ENCODE measurements around the gene LSM3. TPM values are rescaled to one million over a fixed set of nuclear protein-coding genes. Genes with fewer than 3 reads are reported as not detected.
A peak's percentile ranks its signal among the peaks of the same experiment; 100 is the strongest.

Gene LSM3
- total RNA-seq, 2 donors from 2014 or later: 15.0 to 15.4 TPM

DNA sequence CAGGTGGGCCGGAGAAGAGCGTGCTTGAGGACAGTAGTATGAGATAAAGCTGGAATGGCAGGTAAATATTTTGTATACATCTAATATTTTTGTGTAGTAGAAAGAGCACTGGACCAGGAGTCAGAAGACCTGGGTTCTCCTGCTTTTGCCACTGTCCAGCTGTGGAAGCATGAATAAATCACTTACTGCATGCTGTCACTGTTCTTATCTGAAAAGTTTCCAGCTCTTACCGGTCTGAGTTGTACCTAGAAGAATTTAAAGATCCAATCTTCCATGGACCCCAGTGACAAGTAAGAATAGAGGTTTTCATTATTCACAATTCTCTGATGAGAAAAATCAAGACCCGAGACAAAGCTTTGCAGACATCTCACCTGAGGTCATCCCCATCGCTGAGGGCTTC, 6.1 kb upstream of the LSM3 start:
- Histone ChIP-seq H3K27ac (no peak overlapping the region), H3K27me3 (no peaks in the 10 kb centered on the region), H3K9me3 (no peaks in the 10 kb centered on the region), H3K4me1 (peaks cover 0 to 10% of the 10 kb centered on the region in 2 donors), H3K36me3 (peaks cover 55% of the 10 kb centered on the region), H3K4me3 (no peak overlapping the region)
- no peak for DNase-seq (ENCODE audit: low spot score)
- TF ChIP-seq, protein P1, sequence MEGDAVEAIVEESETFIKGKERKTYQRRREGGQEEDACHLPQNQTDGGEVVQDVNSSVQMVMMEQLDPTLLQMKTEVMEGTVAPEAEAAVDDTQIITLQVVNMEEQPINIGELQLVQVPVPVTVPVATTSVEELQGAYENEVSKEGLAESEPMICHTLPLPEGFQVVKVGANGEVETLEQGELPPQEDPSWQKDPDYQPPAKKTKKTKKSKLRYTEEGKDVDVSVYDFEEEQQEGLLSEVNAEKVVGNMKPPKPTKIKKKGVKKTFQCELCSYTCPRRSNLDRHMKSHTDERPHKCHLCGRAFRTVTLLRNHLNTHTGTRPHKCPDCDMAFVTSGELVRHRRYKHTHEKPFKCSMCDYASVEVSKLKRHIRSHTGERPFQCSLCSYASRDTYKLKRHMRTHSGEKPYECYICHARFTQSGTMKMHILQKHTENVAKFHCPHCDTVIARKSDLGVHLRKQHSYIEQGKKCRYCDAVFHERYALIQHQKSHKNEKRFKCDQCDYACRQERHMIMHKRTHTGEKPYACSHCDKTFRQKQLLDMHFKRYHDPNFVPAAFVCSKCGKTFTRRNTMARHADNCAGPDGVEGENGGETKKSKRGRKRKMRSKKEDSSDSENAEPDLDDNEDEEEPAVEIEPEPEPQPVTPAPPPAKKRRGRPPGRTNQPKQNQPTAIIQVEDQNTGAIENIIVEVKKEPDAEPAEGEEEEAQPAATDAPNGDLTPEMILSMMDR (IDR thresholded peaks at IDR 0.05): no peak

DNA sequence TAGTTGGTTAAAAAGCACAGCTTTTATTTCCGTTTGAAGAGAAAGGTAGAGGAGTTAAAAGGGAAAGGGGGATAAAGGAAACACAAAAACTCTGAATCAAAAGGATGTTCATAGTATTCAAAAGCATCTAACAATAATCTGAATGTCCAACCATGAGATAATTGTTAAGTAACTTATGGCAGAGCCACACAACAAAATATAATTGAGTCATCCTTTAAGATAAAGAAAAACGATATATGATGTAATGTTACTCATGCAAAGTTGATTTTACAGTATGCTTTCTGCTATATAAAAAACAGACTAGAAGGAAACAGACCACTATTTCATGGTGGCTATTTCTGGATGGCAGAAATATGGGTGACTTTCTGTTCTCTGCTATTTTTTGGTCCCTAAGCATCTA, 4.1 kb upstream of the LSM3 start:
- H3K4me3 ChIP-seq: no peak overlapping the region
- H3K36me3 ChIP-seq: peaks cover 35% of the 10 kb centered on the region
- no peaks in the 10 kb centered on the region for H3K27me3 ChIP-seq
- DNase-seq (ENCODE audit: low spot score): no peak
- H3K4me1 ChIP-seq: peaks cover 0 to 19% of the 10 kb centered on the region in 2 donors
- TF ChIP-seq, protein P1 (IDR thresholded peaks at IDR 0.05): no peak
- no peak overlapping the region for H3K27ac ChIP-seq
- no peaks in the 10 kb centered on the region for H3K9me3 ChIP-seq

DNA sequence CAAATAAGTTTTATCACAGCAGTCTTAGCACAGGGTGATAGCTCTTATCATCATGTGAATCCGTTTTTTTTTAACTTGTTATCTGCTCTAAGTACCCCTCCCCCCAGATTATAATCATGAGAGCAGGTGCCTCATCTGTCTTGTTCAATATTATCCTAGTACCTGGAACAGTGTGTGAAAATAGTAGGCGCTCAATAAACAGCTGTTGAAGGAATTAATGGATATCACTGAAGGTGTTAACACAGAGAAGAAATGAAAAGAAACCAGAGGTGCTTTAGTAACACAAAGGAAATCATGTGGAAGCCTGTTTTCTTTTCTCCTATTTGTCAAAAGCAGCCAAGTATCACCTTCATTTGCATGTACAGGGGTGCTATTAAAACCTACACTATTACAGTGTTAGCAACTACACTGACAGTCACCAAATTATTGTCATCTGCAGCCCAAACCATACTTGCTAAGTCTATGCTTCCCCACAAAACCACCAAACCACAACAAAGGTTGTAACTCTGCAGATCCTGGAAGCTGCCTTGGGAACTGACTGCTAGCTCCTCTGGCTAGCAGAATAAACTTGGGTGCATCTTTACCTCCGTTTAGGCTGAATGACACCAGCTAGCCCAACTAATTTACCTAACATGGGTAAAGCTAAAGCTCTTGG, 3.1 kb upstream of the LSM3 start:
- H3K4me1 ChIP-seq: peaks cover 0 to 23% of the 10 kb centered on the region in 2 donors
- TF ChIP-seq, protein P1 (IDR thresholded peaks at IDR 0.05): no peak
- no peak for DNase-seq (ENCODE audit: low spot score)
- no peaks in the 10 kb centered on the region for H3K9me3 ChIP-seq
- no peaks in the 10 kb centered on the region for H3K27me3 ChIP-seq
- peaks cover 25% of the 10 kb centered on the region for H3K36me3 ChIP-seq
- H3K4me3 ChIP-seq: no peak overlapping the region
- H3K27ac ChIP-seq: no peak overlapping the region

DNA sequence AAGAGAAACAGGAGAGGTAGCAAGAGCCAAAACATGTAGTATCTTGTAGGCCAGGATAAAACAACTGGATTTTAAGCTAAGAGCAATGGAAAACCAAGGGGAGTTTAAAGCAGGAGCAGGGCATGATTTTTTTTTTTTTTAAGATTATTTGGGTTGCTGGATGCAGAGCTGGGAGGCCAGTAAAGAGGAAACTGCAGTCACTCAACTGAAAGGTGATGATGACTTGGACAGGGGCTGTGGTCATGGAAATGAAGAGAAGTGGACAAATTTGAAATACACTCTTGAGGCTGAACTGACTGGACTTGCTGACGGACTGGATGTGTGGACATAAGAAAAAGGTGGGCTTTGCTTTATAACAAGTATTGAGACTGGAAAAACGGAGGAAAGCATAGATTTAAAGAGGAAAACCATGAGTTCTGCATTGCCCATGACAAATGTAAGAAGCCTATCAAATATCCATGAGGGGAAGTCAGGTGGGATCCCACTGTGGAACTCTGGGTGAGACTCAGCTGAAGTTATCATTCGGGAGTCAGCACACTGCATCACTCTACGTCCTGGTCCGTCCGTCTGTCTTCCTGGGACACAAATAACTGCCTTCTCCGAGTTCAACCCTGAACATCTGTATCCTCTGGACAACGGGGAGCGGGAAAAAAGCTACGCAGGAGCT, 904 bp upstream of the LSM3 start:
- TF ChIP-seq, protein P1 (IDR thresholded peaks at IDR 0.05): no peak
- DNase-seq (ENCODE audit: low spot score): peak; percentile 60
- H3K9me3 ChIP-seq: no peaks in the 10 kb centered on the region
- H3K36me3 ChIP-seq: peaks cover 14% of the 10 kb centered on the region
- H3K4me3 ChIP-seq: peak overlapping the region; percentile 86 to 92
- peaks cover 0 to 23% of the 10 kb centered on the region in 2 donors for H3K4me1 ChIP-seq
- H3K27ac ChIP-seq: peak overlapping the region; percentile 97 to 98
- no peaks in the 10 kb centered on the region for H3K27me3 ChIP-seq

DNA sequence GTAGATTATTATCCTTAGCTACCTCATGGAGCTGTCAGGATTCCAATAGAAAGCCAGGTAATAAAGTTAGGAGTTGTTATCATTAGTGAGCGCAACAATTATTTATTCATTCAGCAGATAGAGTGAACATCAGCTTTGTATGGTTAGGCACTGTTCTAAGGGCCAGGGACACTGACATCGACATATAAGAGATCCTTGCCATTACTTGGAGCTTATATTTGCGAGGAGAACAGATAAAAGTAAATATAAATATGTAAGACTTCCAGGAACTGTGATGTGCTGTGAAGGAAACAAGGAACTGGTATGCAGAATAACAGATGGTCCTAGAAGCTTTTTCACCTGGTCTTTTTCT, 473 bp downstream of the LSM3 start:
- peaks cover 0 to 23% of the 10 kb centered on the region in 2 donors for H3K4me1 ChIP-seq
- DNase-seq (ENCODE audit: low spot score): no peak

More for the DNA sequence above, 473 bp downstream of the LSM3 start:
- TF ChIP-seq, protein P1 (IDR thresholded peaks at IDR 0.05): no peak
- Histone ChIP-seq H3K27me3 (no peaks in the 10 kb centered on the region), H3K27ac (peak overlapping the region; percentile 97 to 98), H3K9me3 (no peaks in the 10 kb centered on the region), H3K36me3 (peaks cover 22% of the 10 kb centered on the region), H3K4me3 (peak overlapping the region; percentile 86 to 92)

Data from right atrium auricular region (tissue), 2 donors.